HG02981 (cell line): Measurements from ENCODE around the gene DIS3L2.

Experiments used
- ATAC-seq: cut with Tn5 transposase; IDR thresholded peaks from one replicate; pipeline ENCODE4 v1.9.1; 2021; ENCODE audit warnings: mild to moderate bottlenecking, moderate library complexity; ENCODE audit not compliant: unreplicated experiment

Gene DIS3L2

DNA sequence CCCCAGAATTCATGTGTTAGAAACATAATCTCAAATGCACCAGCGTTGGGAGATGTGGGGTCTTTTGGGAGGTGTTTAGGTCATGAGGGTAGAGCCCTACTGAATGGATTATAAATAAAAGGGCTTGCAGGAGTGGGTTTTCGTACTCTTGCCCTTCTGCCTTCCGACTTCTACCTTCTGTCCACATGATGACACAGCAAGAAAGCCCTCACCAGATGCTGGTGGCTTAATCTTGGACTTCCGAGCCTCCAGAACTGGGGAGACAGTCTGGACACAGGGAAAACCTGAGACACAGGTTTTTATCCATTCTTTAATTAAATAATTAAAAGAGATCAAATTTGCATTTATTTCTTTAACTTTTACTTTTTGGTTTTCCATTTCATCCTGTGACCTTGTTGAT lies 87.8 kb downstream of the DIS3L2 start:
- ATAC-seq, result no peak

DNA sequence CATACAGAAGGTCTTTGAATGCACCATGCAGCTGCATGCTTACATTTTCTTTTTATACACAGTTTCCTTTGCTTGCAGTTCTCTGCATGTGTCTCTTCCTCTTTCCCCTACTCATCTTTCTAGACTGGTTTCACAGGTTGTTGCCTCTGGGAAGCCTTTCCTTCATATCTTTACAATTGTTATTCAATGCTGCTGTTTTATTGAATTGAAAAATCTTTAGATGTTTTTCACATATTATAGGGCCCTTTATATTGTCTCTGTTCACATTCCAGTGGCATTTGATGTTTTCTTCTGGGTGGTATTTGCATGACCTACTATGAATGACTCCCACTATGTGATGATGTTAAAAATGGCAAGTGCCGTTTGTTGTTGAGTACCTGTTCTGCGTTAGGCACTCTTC lies 91.1 kb downstream of the DIS3L2 start:
- no peak for ATAC-seq

DNA sequence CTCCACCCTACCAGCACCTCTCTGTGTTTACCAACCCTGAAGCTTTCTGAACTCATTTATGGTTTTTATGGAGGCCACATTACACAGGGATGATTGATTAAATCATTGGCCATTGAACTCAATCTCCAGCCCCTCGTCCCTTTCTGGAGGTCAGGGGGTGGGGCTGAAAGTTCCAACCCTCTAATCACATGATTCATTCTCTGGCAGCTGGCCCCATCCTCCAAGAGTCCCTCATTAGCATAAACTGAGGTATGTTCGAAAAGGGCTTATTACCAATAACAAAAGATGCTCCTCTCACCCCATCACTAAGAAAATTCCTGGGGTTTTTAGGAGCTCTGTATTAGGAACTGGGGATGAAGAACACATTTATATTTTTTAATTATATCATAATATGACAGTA lies 92.3 kb downstream of the DIS3L2 start:
- no peak for ATAC-seq

DNA sequence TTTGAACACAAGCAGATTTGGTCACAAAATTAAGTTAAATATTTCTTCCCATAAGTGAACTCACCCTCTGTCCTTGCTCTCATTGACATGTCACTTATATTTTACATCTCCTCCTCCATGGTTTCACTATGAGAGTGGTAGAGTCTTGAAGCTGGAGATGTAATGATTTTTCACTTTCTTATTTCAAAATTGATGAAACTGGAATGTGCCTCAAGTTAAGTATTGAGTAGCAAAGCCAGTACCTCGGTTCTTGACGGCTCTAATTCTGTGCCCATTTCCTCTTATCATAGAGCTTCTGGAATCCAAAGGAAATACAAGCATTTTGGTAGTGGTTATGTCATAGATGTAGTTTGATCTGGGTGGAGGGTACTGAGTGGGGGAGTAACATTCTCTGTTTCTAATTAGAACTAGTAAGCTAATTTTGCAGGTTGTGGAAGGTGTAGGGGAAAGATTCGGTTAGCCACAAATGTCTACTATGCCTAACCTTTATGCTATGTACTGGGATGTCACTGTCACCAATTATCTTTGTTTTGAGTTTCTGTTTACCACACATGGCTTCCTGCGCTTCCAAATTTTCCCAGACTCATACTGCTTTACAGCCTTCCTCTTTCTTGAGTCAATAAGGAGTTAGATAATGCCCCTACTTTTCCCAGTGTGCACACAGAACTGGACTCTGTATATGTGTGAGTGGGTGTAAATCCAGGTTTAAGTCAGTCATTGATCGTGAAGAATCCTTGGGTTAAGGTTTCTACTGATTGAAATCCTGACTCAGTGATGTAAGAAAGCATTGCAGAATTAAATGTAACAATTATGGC lies 96.8 kb downstream of the DIS3L2 start:
- no peak for ATAC-seq

DNA sequence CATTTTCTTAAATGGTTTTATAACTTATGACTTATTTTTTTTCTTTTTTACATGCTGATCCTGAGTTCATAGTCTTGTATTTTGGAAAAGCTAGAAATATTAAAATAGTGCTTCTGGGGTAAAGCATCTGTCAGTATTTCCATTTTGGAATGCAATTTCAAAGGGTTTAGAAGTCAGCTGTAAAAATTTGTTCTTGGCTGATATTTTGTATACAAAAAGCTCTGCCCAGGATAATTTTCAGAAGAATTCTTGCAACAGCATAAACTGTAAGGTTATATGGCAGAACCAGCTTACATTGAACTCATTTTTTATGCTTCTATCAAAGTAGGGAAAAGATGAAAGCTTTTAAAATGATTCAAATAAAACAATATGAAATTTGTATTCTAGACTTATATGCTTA lies 97.4 kb downstream of the DIS3L2 start:
- ATAC-seq, result no peak

DNA sequence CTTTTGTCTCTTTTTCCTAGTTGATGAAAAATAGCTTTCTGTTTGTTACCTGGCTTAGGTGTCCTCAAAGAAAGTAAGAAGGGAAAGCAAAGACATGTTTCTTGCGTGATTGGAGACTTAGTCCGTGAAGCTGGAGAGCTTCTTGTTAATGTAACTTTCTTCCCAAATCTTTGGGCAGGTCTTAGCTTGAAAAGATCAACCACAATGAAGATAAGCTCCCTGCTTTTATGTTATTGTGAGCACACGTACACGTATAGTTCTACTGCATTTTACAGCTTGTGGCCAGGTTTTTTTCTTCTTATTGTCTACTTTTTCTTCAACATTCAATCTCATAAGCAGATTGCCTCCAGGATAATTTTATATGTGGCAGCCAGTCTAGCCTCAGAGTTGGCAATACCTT lies 99.8 kb downstream of the DIS3L2 start:
- no peak for ATAC-seq

DNA sequence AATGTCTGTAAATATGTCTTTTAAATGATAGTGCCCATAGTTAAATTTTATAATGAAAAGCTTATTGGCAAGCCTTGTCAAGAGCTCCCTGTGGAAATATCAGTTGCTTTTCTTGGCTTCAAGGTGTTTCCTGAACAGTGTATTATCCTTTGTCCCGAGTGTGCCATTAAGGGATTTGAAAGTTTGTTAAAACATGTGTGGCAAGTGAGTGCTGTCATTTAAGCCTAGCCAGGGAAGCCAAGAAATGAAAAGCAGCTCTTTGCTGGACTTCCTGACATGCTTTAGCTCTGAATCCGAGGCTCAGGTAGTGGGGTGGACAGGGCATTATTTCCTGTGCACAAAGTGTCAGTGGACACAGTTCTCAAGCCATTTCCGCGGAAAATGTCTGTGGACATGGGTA lies 111.5 kb downstream of the DIS3L2 start:
- no peak for ATAC-seq

DNA sequence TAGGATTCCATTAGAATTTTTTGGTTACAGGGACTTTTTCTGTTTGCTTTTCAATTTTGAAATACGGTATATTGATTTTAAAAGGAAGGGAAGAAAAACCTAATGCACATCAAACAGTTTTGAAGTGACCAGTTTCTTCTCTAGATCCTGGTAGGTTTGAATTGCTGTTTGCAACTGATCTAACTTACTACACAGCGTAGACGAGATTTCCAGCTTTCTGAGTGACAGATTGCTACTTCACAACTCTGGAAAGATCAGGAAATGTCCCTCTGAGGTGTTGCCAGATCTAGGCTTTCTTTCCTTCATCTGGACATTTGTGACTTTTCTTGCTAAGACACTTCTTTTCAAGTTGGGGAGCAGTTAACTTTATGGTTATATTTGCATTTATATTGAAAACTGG lies 112.2 kb downstream of the DIS3L2 start:
- no peak for ATAC-seq

DNA sequence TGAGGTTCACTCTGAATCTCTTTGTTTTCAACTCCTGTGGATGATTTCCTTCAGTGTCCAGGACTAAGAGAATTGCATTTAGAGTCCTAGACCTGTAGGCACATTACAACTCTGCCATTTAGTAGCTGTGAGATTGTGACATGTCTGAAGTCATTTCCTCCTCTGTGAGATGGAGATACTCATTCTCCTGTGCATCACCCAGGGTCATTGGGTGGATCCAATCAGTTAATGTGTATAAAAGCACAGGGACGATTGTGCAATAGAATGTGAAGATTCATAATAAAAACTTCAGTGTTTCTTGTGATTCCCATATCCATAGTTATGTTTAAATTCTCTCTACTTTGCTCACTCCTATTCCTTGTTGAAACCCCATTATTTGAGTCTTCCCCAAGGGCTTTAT lies 113.6 kb downstream of the DIS3L2 start:
- ATAC-seq, result no peak

DNA sequence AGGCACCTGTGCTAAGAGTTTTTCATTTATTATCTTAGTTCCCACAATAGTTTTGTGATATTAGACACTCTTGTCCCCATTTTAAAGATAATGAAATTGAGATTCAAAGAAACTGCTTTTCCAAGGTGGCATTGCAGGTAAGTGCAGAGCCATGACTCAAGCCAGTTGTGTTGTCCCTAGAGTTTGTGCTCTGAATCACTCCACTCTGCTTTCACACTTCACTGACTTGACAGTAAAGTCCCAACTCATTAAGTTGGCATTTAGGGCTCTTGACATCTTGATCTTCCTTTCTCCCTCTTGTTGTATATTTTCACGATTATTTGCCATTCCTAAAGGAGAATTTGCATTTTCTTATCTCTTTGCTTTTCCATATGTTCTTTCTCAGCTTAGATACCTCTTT lies 114.3 kb downstream of the DIS3L2 start:
- no peak for ATAC-seq

DNA sequence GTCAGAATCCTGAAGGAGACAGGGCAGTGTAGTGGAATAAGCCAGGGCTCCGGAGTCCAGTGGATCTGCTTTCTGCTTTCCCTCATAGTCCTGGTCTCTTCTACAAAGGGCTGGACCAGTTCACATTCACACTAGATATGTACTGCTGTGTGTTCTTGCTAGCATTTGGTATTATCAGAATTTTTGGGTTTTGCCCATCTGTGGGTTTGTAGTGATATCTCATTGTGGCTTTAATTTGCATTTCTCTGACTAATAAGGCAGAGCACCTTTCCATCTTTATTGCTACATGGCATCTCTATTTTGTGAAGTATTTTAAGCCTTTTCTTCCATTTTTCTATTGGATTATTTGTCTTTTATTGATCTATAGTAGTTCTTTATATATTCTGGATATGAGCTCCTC lies 114.8 kb downstream of the DIS3L2 start:
- no peak for ATAC-seq

DNA sequence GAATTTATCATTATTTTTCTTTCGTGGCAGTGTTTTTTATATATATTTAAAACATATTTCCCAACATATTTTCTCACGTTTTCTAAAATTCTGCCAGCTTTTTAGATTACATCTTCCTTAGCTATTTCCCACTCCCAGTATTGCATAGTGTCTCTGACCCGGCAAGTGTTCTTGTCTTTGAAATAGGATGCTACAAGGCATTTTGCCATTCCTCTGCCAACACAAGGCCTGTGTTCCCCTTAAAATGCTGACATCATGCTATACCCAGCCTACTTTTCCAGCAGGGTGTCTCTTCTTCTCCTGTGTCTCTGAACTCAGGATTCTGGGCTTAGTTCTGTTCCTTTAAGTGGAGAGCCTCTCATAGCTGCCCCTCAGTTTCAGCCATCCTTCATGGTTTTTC lies 115.2 kb downstream of the DIS3L2 start:
- ATAC-seq, result no peak

DNA sequence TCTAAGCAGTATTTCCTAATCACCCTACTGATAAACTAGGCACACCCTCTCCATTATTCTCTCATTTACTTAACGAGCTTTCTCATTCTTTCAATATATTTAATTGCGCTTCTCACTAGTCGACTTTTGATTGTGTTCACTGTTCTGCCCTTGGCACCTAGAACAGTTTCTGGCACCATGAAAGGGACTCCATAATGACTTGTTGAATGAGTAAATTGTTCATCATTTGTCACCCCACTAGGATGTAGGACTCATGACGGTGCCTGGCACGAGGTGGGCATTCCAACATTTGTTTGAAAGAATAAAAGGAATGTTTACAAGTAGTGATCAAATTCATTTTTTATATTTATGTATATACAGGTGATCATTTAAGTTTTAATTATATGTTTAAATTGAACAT lies 123.7 kb downstream of the DIS3L2 start:
- no peak for ATAC-seq

DNA sequence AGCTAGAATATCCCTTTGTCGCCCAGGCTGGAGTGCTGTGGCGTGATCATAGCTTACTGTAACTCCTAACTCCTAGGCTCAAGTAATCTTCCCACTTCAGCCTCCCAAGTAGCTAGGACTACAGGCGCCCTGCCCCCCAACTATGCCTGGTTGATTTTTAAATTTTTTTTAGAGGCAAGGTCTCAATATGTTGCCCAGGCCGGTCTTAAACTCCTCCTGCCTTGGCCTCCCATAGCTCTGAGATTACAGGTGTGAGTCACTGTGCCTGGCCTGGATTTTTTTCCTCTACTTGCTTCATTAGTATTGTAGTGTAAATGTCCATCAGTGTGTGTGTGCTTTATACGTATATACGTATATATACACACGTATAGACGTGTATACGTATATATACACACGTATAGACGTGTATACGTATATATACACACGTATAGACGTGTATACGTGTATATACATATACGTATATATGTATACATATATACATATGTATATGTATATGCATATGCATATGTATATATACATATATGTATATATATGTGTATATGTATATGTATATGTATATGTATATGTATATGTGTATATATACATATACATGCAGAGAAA lies 124.4 kb downstream of the DIS3L2 start:
- no peak for ATAC-seq

DNA sequence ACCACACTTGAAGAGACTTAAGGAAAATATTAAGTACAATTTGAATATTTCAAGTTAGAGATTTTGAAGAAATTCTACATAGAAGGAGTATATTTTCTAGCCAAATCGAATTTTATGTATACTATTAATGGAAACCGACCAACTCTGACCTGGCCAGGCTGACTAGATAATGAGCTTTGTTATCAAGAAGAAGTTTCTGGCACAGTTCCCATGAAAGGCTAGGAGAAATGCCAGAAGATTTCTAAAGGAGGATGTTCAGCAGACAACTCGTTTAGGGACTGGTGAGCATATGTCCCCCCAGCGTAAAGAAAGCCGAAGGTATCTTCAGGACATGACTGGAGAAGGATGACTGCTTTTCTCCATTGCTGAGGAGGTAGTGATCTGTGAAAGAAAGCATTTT lies 127.3 kb downstream of the DIS3L2 start:
- no peak for ATAC-seq

DNA sequence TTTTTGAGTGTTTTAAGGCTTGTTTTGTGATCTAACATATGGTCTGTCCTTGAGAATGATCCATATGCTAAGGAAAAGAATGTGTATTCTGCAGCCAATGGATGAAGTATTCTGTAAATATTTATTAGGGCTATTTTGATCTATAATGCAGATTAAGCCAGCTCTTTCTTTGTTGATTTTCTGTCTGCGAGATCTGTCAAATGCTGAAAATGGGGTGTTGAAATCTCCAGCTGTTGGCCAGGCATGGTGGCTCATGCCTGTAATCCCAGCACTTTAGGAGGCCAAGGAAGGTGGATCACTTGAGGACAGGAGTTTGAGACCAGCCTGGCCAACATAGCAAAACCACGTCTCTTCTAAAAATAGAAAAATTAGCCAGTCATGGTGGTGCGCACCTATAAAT lies 132.7 kb downstream of the DIS3L2 start:
- no peak for ATAC-seq

DNA sequence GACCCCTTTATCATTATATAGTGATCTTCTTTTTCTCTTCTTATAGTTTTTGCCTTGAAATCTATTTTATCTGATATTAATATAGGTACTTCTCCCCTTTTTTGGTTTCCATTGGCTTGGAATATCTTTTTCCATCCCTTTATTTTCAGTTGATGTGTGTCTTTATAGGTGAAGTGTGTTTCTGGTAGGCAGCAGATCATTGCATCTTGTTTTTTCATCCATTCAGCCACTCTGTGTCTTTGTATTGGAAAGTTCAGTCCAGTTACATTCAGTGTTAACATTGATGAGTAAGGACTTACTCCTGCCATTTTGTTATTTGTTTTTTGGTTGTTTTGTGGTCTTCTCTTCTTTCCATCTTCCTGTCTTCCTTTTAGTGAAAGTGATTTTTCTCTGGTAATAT lies 133.4 kb downstream of the DIS3L2 start:
- no peak for ATAC-seq

DNA sequence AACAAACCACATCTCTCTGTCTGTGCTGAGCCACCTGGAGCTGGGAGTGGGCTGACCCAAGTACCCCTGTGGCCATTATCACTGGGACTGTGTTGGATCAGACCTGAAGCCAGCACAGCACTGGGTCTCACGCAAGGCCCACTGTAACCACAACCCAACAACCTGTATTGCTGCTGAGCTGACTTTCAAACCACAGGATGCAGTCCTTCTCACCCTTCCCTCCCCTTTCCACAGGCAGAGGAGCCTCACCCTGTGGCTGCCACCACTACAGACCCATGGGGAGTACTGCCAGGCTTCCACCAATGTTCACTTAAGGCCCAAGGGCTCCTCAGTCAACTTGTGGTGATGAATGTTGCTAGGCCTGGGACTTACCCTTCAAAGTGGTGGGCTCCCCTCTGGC lies 135.7 kb downstream of the DIS3L2 start:
- no peak for ATAC-seq

DNA sequence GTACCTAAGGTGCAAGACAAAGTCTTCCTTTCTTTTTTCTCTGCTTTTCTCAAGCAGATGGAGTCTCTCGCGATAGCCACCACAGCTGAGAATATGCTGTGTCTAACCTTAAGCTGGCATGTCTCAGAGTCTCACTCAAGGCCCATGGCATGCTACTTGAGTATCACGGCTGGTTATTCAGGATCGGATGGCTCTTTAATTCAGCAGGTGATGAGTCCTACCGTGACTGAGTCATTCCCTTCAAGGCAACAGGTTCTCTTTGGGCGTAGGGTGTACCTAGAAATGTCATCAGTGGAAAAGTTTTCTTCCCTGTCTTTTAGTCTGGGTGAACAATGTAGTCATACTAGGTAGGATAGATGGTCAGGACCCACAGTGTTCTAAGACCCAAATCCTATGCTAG lies 136.2 kb downstream of the DIS3L2 start:
- no peak for ATAC-seq

DNA sequence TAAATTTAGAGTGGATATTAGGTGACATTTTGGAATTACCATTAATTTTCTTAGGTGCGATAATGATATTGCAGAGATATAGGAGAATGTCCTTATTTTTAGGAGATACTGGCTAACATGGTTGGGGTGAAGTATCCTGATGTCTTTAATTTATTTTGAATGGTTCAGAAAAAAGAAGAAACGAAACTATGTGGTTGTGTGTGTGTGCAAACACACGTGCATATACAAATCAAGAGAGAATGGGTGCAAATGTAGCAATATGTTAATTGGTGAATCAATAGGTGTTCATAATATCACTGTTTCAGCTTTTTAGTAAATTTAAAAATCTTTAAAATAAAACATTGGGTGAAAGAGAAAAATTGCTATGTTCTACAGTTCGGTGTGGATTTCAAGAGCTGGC lies 140.9 kb downstream of the DIS3L2 start:
- no peak for ATAC-seq

DNA sequence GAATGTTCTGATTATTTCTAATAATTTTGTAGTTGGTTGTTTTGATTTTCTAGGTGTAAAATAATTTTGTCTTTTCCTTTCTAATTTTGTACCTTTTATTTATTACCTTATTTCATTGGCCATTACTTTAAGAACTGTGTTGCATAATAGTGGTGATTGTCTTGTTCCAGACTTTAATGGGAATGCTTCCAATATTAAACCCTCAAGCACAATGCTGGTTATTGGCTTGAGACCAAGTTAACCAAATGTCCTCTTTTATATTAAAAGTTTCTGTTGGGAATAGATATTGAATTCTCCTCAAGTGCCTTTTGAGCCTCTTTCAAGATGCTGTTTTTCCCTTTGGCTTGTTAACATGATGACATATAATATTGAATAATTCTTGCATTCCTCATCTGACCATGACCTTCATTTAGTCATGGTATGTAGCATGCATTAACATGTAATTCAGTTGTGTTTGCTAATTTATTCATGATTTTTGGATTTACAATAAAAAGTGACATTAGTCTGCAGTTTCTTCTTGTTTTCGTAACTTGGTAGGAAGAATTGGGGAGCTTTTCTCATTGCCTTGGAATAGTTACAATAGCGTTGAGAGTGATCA lies 141.7 kb downstream of the DIS3L2 start:
- ATAC-seq, result no peak

DNA sequence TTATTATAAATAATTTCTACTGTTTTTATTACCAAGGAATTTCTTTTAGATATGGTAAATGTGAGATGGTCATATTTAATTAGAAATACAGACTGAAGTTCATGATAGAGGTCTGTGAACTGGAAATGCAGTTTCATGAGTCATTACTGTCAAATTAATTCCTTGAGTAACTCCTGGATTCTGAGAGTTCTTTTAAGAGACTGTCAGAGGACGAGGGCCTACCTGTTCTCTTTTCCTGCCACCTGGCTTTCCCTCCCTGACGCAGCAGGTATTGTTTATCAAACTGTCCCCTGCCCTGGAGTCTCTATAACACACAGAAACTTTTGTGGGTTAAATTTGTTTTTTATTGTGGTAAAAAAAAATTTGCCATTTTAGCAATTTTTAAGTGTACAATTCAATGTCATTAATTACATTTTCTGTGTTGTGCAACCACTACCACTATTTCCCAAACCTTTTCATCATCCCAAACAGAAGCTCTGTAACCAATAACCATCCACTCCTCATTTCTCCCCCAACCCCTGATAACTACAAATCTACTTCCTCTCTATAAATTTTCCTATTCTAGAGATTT lies 142.6 kb downstream of the DIS3L2 start:
- no peak for ATAC-seq
